CD4-positive, alpha-beta T cell treated with Interleukin-17A for 1 hour (primary cell): ENCODE measurements around the gene TMEM132E.
A peak's percentile ranks its signal among the peaks of the same experiment; 100 is the strongest.
"Not testable (repeated sequence)": the region's sequence is repeated elsewhere in the genome, so short reads cannot be mapped to it uniquely, and the experiment has no call there.

ENCODE experiments used
- DNase-seq: peaks from one replicate; pipeline ENCODE4 v3.0.0-alpha.2; 2020

The TMEM132E gene, protein sequence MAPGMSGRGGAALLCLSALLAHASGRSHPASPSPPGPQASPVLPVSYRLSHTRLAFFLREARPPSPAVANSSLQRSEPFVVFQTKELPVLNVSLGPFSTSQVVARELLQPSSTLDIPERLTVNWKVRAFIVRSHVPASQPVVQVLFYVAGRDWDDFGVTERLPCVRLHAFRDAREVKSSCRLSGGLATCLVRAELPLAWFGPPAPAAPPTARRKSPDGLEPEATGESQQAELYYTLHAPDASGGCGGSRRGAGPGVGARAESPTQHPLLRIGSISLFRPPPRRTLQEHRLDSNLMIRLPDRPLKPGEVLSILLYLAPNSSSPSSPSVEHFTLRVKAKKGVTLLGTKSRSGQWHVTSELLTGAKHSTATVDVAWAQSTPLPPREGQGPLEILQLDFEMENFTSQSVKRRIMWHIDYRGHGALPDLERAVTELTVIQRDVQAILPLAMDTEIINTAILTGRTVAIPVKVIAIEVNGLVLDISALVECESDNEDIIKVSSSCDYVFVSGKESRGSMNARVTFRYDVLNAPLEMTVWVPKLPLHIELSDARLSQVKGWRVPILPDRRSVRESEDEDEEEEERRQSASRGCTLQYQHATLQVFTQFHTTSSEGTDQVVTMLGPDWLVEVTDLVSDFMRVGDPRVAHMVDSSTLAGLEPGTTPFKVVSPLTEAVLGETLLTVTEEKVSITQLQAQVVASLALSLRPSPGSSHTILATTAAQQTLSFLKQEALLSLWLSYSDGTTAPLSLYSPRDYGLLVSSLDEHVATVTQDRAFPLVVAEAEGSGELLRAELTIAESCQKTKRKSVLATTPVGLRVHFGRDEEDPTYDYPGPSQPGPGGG (N-terminal part only)

DNA sequence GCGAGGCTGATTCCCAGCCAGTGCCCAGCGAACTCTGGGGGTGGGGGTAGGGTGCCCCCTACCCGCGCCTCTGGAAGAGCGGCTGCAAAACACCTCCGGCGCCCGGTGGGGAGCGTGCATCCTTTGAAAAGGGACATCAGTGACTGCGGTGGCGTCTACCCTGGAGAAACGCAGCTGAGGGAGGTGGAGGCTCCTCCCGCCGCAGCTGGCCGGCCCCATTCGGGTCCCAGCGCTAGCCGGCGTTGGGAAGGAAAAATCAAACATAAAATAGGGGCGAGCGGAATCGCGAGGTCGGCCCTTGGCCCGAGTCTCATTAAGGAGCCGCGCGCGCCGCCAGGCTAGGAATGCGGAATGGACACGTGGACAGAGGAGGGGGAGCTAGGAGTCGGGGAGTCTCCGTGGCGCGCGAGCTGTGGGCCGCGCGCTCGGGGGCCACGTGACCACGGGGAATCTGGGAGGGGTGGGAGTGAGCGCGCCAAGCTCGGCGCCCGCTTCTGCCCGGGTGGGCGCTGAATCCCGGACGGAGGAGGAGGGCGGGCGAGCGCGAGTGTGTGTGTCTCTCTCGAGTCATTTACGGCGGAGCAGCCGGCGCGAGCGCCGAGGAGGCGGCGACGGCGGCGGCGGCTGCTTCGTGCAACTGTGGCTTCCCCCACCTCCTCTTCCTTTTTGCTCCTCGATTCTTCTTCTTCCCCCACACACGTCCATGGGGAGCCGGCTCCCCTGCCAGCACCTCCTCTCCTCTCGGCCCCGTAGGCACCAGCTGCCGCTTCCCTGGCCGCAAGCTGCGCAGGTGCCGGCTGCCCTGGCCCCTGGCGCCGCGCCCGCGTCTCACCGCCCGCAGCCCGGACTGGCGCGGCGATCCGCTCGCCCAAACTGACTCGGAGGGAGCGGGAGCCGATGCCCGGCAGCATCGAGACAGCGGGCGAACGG, at the start of gene TMEM132E:
Gene TMEM132E, plus strand, starts transcription at position 566 of the 930 bp plus-strand sequence. CDS start 1,495 bp downstream, outside the sequence.
- DNase-seq: no peak

DNA sequence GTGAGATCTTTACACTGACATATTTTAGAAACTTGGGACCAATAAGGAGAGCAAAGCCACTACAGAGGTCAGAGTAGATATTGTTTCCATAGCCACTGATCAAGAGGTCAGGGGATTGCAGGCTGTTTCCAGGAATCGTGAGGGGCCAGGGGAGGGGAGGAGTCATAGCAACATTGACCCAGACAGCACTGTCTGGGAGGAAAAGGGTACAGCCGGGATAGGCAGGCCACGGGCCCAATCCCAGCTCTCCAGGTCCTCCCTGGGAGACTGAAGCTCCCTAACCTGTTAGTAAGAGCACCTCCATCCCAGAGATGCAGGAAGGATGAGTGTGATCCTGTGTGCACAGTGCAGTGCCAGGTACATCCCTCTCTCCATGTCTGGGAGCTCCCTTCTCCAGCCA, 48.5 kb upstream of the TMEM132E start:
- DNase-seq: no peak

DNA sequence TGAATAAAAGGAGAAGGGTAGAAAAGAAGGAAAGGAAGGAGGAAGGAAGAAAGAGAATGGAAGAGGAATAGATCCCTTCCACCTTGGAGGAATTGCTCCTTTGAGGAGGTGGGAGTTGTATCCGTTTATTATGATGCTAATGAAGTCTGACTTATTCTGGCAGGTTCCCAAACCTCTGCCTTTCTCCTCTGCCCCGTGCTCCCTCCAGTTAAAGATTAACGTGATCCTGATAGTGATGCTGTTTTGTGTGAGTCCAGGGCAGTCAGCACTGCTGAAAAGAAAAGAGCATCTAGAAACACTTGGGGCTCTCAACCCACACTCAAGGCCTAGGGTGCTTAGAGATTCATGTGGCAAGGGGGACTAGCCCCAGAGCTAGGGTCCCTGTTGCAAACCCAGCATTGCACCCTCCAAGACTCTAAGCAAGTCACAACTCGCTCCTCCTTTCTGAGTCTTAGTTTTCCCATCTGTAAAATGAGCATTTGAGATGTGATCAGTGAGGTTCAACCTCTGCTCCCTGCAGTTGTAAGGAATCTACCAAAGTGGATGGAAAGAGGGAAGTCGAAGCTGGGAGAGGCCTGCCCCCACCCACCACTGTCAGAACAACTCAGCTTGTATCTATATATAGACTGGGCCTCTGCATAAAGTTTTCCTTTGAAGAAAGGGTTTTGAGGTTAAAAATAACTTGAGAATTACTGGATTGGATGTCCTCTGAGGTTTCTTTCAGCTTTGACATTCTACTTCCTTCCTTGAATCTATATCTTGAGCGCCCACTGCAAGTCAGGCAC, 46.9 kb upstream of the TMEM132E start:
- no peak for DNase-seq

DNA sequence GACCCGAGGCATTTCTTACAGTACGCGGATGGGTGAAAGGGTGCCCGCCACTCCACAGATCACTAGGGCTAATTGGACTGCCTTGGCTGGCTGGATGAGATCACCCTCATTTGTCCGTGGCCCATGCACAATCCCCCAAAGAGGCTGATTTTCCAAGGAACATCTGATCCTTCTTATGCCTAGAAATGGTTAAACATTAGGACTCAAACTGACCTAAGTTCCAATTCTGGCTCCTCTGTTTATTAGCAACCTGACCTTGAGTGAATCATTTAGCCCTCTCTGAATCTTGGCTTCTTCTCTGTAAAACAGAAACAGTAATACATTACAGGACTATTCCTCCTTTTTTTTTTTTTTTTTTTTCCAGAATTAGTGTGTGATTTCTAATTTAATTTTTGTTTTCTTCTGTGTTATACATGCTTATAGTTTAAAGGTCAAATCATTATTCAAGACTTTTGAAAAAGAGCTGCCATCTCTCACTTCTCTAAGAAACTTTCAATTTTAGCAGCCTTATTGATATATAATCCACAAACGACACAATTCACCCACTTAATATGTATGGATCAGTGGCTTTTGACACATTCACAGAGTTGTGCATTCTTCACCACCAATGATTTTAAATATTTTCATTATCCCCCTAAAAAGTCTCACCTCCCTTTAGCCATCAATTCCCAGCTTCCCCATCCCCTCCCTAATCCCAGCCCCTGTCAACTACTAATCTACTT, 45.4 kb upstream of the TMEM132E start:
- DNase-seq: no peak

DNA sequence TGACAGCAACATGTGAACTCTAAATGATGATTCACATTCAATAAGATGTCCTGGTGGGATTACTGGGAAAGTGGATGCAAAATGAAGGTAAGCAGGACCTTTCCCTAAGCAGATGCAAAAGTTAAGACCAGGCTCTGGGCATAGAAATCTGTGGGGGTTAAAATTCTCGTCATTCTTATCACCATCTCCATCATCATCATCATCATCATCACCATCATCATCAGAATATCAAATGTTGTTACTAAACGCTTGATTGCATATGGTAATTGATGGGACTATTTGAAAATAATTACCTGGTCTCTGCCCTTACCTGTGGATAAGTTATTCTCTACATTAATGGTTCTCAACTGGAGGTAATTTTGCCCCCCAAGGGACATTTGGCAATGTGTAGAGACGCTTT, 41.9 kb upstream of the TMEM132E start:
- no peak for DNase-seq

DNA sequence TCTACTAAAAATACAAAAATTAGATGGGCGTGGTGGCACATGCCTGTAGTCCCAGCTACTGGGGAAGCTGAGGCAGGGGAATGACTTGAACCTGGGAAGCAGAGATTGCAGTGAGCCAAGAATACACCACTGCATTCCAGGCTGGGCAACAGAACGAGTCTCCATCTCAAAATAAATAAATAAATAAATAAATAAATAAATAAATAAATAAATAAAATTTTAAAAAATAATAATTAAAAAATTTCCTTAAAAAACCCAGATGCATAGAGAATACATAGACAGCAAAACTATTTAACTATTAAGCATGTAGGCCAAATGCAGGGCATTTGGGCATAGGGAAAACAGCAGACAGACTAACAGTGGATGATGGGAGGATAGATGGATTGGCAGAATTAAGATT, 40.8 kb upstream of the TMEM132E start:
- not testable (repeated sequence) for DNase-seq

DNA sequence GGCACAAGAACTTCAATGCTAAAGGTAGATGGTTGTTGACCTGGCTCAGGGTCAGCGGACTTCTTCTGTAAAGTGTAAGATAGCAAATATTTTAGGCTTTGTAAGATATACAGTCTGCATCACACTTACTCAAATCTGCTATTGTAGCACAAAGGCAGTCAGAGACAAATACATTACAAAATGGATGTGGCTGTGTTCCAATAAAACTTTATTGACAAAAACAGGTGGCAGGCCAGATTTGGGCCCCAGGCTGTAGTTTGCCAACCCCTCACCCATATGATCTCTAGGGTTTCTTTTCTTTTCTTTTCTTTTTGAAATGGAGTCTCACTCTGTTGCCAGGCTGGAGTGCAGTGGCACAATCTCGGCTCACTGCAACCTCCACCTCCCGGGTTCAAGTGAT, 39.5 kb upstream of the TMEM132E start:
- DNase-seq: no peak

DNA sequence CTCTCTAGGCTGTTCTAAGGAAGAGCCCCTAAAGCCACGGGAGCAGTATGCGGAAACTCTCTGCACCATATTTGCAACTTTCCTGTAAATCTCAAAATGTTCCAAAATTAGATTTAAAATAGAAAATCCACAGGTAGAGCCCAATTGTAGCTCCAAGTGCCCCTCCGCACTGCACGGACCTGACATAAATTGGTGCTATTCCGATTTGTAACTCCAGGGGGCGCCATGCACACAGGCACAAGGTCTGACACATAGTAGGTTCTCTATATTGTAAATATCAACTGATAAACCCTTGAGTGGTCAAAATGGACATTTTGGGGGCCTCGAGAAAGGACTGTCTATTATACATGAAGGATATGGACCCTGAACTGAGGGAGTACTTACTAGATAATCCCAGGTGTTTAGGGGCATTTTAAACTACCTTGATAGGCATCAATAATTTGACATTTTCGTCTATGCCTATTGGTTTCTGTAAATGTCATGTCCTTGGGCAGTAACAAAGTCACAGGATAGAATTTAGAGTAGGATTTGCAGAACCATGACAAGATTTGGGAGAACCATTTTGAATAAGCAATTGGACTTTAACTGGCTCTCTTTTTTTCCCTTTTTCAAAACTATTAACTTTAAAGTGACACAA, 36.6 kb upstream of the TMEM132E start:
- peak; percentile 68 for DNase-seq

DNA sequence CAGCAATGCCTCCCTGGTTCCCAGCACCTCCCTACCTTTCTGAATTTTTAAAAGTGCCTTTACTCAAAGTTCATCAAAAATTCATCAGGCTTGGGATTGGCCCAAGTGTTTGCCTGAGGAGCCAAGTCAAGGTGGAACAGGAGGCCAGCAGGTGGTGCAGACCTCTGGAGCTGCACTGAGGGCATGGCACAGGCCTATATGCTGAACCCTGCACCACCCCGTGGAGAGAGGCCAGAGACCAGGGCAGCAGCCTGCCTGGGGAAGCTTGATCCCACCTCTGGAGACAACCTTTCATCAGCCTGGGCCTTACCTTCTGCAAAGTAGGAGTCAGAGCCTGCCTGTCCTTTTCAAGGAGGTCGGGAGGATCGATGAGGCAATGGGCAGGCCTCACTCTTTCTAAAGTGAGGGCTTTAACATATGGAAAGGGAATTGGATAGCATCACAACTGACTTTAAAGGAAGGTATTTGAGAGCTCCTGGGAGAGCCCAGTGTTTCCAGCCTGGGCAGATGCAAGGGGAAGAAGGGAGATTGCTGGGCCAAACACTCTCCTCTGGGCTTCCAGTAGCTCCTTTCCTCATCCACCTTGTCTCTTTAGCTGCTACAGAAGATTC, 31.8 kb upstream of the TMEM132E start:
- DNase-seq: no peak

DNA sequence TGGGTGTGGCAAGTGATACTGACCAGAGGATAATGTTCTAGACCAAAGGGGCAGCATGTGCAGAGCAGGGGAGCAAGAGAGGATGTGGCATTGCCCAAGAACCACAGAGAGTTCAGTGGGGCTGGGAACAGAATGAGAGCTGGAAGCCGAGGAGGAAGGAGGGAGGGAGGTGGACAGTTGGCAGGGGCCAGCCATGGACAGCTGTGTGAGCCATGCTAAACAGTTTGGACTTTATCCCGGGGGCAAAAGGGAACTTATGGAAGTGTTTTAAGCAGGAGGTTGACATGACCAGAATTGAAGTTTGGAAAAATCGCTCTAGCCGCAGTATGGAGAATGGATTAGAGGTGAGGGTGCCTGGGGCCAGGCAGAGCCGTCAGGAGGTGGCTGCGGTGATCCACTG, 29.4 kb upstream of the TMEM132E start:
- DNase-seq: no peak

DNA sequence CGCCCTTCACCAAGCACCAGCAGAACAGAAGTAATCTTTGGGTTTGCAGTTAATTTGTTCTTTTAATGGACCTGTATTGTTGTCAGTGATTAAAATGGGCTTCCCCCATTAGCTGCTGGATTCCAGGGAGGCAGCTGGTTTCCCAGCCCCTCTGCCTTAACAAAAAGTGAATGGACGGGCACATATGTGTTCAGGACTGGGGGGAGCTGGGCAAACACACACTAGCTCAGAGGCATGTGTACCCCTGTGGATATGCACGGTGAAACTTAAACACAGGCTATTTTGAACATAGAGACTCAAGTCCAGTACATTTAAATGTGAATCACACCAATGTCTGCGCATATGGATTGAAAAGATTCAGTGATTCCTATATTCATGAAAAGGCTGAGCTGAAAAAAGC, 25.5 kb upstream of the TMEM132E start:
- no peak for DNase-seq

DNA sequence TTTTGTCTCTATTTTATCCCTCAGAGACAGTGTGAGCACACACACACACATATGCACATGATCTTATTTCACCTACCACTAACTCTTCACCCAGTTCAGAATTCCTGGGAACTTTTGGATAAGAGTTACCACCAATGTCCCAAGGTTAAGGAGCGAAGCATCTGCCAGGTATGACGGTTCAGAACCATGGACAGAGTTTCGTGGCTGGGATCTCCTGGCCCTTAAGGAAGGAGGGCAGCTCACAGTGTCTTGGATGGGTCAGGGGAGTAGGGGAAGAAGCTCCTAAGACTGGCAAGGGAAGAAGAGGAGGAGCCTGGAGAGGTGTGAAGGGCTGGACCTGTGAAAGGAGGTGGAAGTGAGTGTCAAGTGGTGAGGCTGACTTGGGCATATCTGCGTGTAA, 23.0 kb upstream of the TMEM132E start:
- no peak for DNase-seq

DNA sequence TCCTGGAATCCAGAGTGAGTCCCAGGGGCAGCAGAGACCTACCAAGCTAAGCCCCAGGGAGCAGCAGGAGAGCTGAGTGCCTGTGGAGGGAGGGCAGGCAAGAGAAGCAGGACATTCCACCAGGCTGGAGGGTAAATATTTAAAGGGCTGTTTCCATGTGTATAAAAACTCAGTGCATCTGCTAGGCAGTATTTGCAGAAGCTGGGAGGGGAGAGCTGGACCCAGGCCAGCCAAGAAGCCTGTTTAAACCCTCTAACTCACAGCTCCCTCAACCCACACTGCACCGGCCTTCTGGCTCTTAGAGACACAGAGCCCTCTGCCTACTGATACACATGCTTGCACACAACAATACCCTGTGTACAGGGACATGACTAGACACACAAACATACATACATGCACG, 22.5 kb upstream of the TMEM132E start:
- no peak for DNase-seq

DNA sequence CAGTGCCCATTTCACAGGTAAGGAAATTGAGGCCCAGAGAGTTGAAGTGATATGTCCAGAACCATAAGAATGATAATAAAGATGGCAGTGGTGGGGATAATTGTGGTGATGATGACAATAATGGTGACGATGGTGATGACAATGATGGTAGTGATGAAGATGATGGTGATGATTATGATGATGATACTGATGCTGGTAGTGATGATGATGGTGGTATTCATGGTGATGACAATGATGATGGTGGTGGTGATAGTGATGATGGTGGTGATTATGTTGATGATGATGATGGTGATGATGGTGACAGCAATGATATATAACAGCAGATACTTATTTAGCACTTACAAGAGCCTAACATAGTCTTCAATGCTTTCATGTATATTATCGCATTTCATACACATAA, 18.1 kb upstream of the TMEM132E start:
- no peak for DNase-seq

DNA sequence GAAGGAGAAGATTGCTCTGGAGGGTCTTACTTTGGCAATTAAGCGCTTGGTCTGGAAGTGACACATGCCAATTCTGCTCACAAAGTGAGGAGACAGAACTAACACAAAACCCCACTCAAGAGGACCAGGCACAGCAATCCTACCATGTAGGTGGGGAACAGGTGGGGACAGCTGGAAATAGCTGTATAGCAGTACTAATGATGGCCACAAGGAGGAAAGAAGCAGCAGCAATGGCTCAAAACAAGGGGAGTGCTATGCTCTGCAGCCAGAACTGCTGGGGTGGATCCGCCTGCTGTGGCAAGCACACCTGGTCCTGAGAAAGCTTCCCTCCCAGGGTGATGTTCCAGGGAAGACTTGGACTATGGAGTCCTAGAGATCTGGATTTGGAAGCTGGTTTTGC, 17.0 kb upstream of the TMEM132E start:
- peak; percentile 14 for DNase-seq

DNA sequence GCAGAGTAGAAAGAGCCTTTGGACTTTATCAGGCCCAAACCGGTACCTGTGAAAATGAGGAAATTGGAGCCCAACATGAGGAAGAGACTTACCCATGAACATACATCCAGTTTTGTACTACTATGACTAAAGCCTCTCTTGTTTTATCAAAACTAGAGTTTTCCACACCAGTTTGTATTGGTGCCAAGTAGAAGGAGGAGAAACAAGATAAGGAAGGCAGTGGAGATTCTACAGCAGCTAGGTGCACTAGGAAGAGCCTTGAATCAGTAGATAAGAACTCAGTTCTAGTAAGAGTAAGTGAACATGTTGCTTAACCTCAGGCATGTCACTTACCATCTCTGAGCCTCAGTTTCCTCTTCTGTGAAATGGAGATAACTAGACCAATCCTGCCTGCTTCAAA, 13.7 kb upstream of the TMEM132E start:
- DNase-seq: no peak

DNA sequence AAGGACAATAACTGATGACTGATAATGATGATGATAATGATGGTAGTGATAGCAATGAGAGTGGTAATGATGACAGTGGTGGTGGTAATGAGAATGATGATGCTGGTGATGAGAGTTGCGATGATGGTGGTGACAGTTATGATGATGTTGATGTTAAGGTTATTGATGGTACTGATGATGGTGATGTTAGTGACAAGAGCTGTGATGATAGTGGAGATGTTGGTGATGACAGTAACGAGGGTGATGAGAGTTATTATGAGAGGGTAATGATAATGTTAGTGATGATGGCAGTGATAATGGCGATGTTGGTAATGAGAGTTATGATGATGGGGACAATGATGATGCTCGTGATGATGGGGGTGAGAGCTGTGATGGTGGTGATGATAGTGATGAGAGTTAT, 13.2 kb upstream of the TMEM132E start:
- DNase-seq: no peak

DNA sequence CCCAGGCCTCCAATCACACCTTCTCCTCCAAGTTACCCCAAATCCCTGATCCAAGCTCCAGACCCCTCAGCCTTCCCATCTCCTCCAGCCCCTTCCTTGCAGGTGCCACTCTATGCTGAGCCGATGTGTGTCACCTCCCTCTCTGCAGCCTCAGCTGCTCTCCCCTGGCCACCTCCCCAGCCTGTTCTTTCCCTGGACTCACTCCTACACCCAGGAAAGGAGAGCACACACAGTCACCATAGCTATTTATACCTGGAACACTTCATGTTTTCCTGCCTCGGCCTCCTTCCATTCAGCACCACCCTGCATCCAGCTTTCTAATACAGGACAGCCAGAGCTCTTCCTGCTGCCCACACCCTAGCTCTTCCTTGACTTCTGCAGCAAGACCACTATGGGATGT, 12.5 kb upstream of the TMEM132E start:
- DNase-seq: no peak

DNA sequence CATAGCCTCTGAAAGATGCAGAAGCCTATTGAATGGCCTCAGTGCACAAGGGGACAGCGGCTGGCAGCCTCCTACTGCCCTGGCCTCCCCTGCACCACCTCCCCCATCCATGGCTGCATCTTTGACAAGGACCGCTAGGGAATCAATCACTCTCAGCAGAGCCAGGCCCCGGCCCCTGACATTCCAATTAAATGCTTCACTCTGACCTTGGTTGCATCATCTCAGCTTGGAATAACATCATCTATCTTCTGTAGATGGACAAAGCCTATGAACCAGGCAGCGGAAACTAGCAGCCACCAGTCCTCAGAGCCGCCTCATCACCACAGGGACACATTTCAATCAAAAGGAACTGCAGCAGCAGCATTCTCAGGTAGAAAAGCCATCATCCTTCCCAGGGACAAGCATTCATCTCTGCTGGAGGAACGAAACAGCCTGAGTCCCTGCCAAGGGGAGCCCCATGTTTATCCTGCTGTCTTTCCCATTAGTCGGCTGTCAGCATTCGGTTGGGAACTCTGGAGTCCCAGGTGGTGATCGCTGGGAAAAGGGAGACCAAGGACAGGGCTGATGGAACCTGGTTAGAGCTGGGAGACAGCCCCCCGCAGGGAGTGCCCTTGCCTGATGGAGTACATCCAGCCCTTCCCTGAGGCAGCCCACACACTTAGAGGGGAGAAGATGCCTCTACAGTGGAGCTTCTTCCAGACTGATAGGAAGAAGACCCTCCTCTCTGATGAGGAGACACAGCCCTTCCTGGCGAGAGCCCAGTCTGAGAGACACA, 11.5 kb upstream of the TMEM132E start:
- no peak for DNase-seq

DNA sequence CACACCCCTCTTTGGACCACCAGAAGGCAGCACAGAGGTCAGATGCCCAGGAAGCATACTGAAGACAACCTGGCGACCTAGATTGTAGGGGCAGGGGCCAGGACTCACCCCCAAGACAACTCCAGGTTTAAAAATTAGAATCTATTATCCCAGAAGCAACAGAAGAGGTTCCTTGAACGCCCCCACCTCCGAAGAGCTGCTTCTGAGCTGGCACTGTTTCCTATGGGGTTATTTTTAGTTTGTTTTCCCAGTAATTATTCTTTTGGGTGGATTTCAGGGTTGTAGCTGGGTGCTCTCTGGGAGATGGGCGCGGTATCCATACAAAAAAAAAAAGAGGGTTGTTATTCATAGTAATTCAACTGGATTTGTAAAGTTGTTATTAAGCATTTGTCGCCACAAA, 10.4 kb upstream of the TMEM132E start:
- DNase-seq: no peak
